ENCODE data around the gene CLCN6.

DNA sequence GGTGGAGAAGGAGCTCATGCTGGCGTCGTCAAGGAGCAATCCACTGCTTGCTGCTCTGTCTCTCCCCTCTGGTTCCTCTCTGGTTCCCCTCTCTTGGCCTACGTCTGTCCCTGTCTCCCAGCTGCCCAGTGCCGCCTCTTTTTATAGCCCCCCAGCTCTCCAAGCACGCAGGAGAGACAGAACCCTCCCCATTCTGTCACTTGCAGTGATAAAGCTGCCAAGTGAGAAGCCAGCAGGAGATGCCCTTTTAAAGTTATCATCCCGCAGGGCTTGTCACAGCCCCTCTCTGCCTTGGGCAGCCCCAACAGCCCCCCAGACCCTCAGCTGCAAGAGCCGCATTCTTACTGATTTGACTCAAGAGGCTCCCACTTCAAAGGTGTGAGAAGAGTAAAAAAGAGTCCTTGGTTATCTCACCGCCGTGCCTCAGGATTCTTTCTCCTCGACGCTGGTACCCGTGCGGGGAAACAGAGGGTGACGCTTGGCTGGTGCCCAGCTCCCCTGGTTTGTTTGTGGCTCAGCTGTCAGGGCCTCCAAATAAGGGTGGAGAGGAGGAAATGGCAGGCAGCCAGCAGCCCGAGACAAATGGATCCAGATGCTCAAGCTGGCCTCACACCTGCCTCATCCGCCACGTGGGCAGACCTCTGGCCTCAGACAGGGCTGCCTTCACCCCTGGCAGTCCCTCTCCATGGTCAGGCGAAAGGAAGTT lies 41.8 kb downstream of the CLCN6 start, which contains the start of gene NPPA:
- TF ChIP-seq CTCF (conservative IDR thresholded peaks at IDR 0.05; ENCODE audit: low read depth, low read length) (no peak), EZH2 (IDR thresholded peaks at IDR 0.05; ENCODE audit: borderline replicate concordance, low read depth, low read length, poor library complexity, severe bottlenecking) (no peak)

Data from A673 (cell line).